Keratinocyte (primary cell): ENCODE results near the gene PAPSS2. TPM values are rescaled to one million over a fixed set of nuclear protein-coding genes. Genes with fewer than 3 reads are reported as not detected.

ENCODE experiments used
- DNase-seq: peaks from one replicate; pipeline ENCODE4 v3.0.0-alpha.2; 2011; ENCODE audit warnings: low read depth, missing footprints, low spot score
- FAIRE-seq: peaks from 2 replicates; lab custom pipeline; 2011; peaks lifted over from hg19 to GRCh38; lab: Jason Lieb, UNC
- H2AFZ ChIP-seq: 2 replicates; pipeline ENCODE4 v1.6.0; 2012; ENCODE audit warnings: low read length, control low read depth, inconsistent platforms; ENCODE audit not compliant: control insufficient read depth
- H3K27ac ChIP-seq: 2 replicates; pipeline ENCODE4 v1.5.1; 2011; ENCODE audit warnings: low read length; ENCODE audit not compliant: control insufficient read depth, insufficient read depth
- H3K27me3 ChIP-seq: 3 replicates; pipeline ENCODE4 v1.6.0; 2011; ENCODE audit warnings: low read length; ENCODE audit not compliant: control insufficient read depth, insufficient read depth; ENCODE audit errors: extremely low read depth
- H3K36me3 ChIP-seq, 2 experiments: 2 replicates in 1 of 2; 3 replicates in 1 of 2; pipeline ENCODE4 v1.5.1; 2011; ENCODE audit warnings: low read length in 2 of 2, mild to moderate bottlenecking in 1 of 2; ENCODE audit not compliant: control insufficient read depth in 2 of 2, insufficient read depth in 2 of 2; ENCODE audit errors: extremely low read depth in 1 of 2
- H3K4me1 ChIP-seq: 3 replicates; pipeline ENCODE4 v1.5.1; 2011; ENCODE audit warnings: low read length; ENCODE audit not compliant: control insufficient read depth, insufficient read depth; ENCODE audit errors: extremely low read depth
- H3K4me2 ChIP-seq: 3 replicates; pipeline ENCODE4 v1.6.0; 2011; ENCODE audit warnings: low read depth, low read length; ENCODE audit not compliant: control insufficient read depth, insufficient read depth; ENCODE audit errors: extremely low read depth
- H3K4me3 ChIP-seq, 3 experiments: fragments of 200-600 bp in 1 of 3; sonication (generic) in 1 of 3; 2 replicates in 2 of 3; 3 replicates in 1 of 3; pipeline ENCODE4 v1.5.1; 2011 to 2016; ENCODE audit warnings: low read length in 3 of 3, mild to moderate bottlenecking in 3 of 3, control low read depth in 2 of 3, inconsistent platforms in 1 of 3, low read depth in 1 of 3, mixed read lengths in 1 of 3, mixed run types in 1 of 3, moderate library complexity in 1 of 3; ENCODE audit not compliant: control insufficient read depth in 2 of 3, insufficient read depth in 2 of 3; ENCODE audit errors: extremely low read depth in 1 of 3
- H3K79me2 ChIP-seq: 2 replicates; pipeline ENCODE4 v1.6.0; 2012; ENCODE audit warnings: low read length; ENCODE audit not compliant: control insufficient read depth, insufficient read depth
- H3K9ac ChIP-seq: 3 replicates; pipeline ENCODE4 v1.6.0; 2011; ENCODE audit warnings: low read length; ENCODE audit not compliant: control insufficient read depth, insufficient read depth; ENCODE audit errors: extremely low read depth
- H3K9me1 ChIP-seq: 3 replicates; pipeline ENCODE4 v1.6.0; 2011; ENCODE audit warnings: low read length; ENCODE audit not compliant: control insufficient read depth, insufficient read depth; ENCODE audit errors: extremely low read depth
- H3K9me3 ChIP-seq: 2 replicates; pipeline ENCODE4 v1.5.1; 2012; ENCODE audit warnings: low read depth, low read length; ENCODE audit not compliant: control insufficient read depth
- H4K20me1 ChIP-seq: 3 replicates; pipeline ENCODE4 v1.6.0; 2011; ENCODE audit warnings: low read length; ENCODE audit not compliant: control insufficient read depth, insufficient read depth; ENCODE audit errors: extremely low read depth
- EZH2 ChIP-seq: IDR thresholded peaks from one replicate; pipeline ENCODE4 v1.6.1; 2012; ENCODE audit warnings: inconsistent platforms, mild to moderate bottlenecking, low read length, moderate library complexity
- dilution Hi-C: fragments of 300-500 bp; cut with MboI; formaldehyde crosslinking; loops from one replicate; pipeline ENCODE4 v1.7.0; 2020; ENCODE audit warnings: low sequenced_read_pairs; ENCODE audit not compliant: extremely low pct_ligation_motif_present
- polyA plus RNA-seq, 5 experiments: library from polyadenylated mRNA; depleted of rRNA in 3 of 5; stranded (reverse) in 3 of 5; stranded (forward) in 1 of 5; unstranded in 1 of 5; fragments of >200 nt; gene quantifications; 1 replicate in 1 of 5; 2 replicates in 3 of 5; 3 replicates in 1 of 5; pipeline versions ENCODE4 v1.2.1 to v1.2.3, GENCODE V29; 2011 to 2012; ENCODE audit warnings: missing spikeins in 2 of 5, low read depth in 1 of 5, low replicate concordance in 1 of 5
- TF ChIP-seq, protein P1 (sequence below), 3 experiments: IDR thresholded peaks in 1 of 3; conservative IDR thresholded peaks in 1 of 3; optimal IDR thresholded peaks in 1 of 3; 2 replicates in 2 of 3; 3 replicates in 1 of 3; pipeline versions ENCODE3 to v1.5.1; 2011; ENCODE audit warnings: low read length in 3 of 3, mild to moderate bottlenecking in 3 of 3, moderate library complexity in 2 of 3, control low read depth in 1 of 3, inconsistent platforms in 1 of 3; ENCODE audit not compliant: insufficient read depth in 2 of 3; ENCODE audit errors: extremely low read depth in 1 of 3

Gene PAPSS2
- polyA plus RNA-seq, 1 donor (not counting 4 experiments of a cell fraction or from before 2014, with no cell fraction given): 1.1 TPM

DNA sequence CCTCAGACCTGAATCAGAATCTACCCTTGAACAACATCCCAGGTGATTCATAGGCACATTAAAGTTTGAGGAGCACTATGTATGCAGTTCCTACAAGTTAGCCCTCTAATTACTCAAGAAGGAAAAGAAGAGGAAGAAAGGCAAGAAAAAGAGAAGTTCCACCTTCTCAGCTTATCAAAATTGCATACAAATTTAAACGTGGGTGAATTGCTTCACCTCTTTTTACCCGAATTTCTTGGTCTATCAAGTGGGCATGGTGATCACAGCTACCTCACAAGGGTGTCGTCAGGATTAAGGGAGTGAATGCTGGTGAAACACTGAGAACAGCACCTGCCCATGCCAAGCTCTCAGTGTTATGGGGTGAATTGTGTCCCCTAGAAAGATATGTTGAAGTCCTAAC is 43.8 kb upstream of the PAPSS2 start:
- DNase-seq (no peak), FAIRE-seq (no peak)
- dilution Hi-C loops: no loop called here
- no peak overlapping the region for H3K4me3 ChIP-seq
- no peak overlapping the region for H3K4me2 ChIP-seq
- no peaks in the 10 kb centered on the region for H3K9me1 ChIP-seq
- no peaks in the 10 kb centered on the region for H3K9me3 ChIP-seq
- no peaks in the 10 kb centered on the region for H3K4me1 ChIP-seq
- H3K79me2 ChIP-seq: no peaks in the 10 kb centered on the region
- no peak overlapping the region for H2AFZ ChIP-seq
- H3K36me3 ChIP-seq: no peaks in the 10 kb centered on the region
- H3K27ac ChIP-seq: no peak overlapping the region
- TF ChIP-seq, protein P1, sequence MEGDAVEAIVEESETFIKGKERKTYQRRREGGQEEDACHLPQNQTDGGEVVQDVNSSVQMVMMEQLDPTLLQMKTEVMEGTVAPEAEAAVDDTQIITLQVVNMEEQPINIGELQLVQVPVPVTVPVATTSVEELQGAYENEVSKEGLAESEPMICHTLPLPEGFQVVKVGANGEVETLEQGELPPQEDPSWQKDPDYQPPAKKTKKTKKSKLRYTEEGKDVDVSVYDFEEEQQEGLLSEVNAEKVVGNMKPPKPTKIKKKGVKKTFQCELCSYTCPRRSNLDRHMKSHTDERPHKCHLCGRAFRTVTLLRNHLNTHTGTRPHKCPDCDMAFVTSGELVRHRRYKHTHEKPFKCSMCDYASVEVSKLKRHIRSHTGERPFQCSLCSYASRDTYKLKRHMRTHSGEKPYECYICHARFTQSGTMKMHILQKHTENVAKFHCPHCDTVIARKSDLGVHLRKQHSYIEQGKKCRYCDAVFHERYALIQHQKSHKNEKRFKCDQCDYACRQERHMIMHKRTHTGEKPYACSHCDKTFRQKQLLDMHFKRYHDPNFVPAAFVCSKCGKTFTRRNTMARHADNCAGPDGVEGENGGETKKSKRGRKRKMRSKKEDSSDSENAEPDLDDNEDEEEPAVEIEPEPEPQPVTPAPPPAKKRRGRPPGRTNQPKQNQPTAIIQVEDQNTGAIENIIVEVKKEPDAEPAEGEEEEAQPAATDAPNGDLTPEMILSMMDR (optimal IDR thresholded peaks at IDR 0.05 in 1 of 3, IDR thresholded peaks at IDR 0.05 in 1 of 3, conservative IDR thresholded peaks at IDR 0.05 in 1 of 3; ENCODE audit: extremely low read depth in 1 of 3, insufficient read depth in 2 of 3, low read length in 3 of 3): no peak
- no peak for TF ChIP-seq EZH2
- no peak overlapping the region for H3K9ac ChIP-seq
- H3K27me3 ChIP-seq: peaks cover 5% of the 10 kb centered on the region
- H4K20me1 ChIP-seq: no peaks in the 10 kb centered on the region

- no peaks in the 10 kb centered on the region for H3K36me3 ChIP-seq
- H3K4me1 ChIP-seq: no peaks in the 10 kb centered on the region
- H3K27ac ChIP-seq: no peak overlapping the region
- dilution Hi-C loops: no loop called here
- no peak overlapping the region for H3K9ac ChIP-seq
- TF ChIP-seq, protein P1 (optimal IDR thresholded peaks at IDR 0.05 in 1 of 3, IDR thresholded peaks at IDR 0.05 in 1 of 3, conservative IDR thresholded peaks at IDR 0.05 in 1 of 3; ENCODE audit: extremely low read depth in 1 of 3, insufficient read depth in 2 of 3, low read length in 3 of 3): no peak
- no peak for TF ChIP-seq EZH2
- no peaks in the 10 kb centered on the region for H4K20me1 ChIP-seq
- H3K9me1 ChIP-seq: no peaks in the 10 kb centered on the region
- no peak overlapping the region for H3K4me3 ChIP-seq
- FAIRE-seq: no peak
- no peak overlapping the region for H2AFZ ChIP-seq
- peaks cover 5% of the 10 kb centered on the region for H3K27me3 ChIP-seq
- H3K79me2 ChIP-seq: no peaks in the 10 kb centered on the region
- H3K9me3 ChIP-seq: no peaks in the 10 kb centered on the region
- no peak overlapping the region for H3K4me2 ChIP-seq
- DNase-seq: no peak
These were observed 42.2 kb upstream of the PAPSS2 start for GRCh38 chr10:87617503-87617902.
